RPMI7951 (cell line): ENCODE measurements around the gene TGM2. TPM values are rescaled to one million over a fixed set of nuclear protein-coding genes. Genes with fewer than 3 reads are reported as not detected.

Experiments
- DNase-seq: peaks from one replicate; pipeline ENCODE4 v3.0.0-alpha.2; 2012; ENCODE audit warnings: low read depth
- total RNA-seq: library from RNA; depleted of rRNA; stranded (reverse); fragments of >200 nt; shearing (Covaris generic); gene quantifications from 2 replicates; pipeline ENCODE4 v1.2.3, GENCODE V29; 2014

TGM2 gene
- total RNA-seq, 1 experiment from 2014 or later, result 650 TPM

GRCh38 chr20:38177201-38177600 lies 12.1 kb upstream of the TGM2 start:
- DNase-seq, result no peak

GRCh38 chr20:38175304-38176180 lies 10.5 kb upstream of the TGM2 start:
- DNase-seq, result no peak

GRCh38 chr20:38173237-38174156 lies 8.4 kb upstream of the TGM2 start:
- DNase-seq, result peak; percentile 99

GRCh38 chr20:38172408-38172807 lies 7.3 kb upstream of the TGM2 start:
- DNase-seq, result peak; percentile 73

- DNase-seq, result no peak
Measured at GRCh38 chr20:38171675-38172043, 6.6 kb upstream of the TGM2 start.

- DNase-seq, result peak; percentile 74
Measured at GRCh38 chr20:38170826-38171674, 6.0 kb upstream of the TGM2 start.

GRCh38 chr20:38170219-38170825 lies 5.3 kb upstream of the TGM2 start:
- no peak for DNase-seq

- DNase-seq, result no peak
Measured at GRCh38 chr20:38169636-38170193, 4.6 kb upstream of the TGM2 start.

GRCh38 chr20:38168791-38169589 lies 3.9 kb upstream of the TGM2 start:
- peak; percentile 89 for DNase-seq

GRCh38 chr20:38167851-38168760 lies 3.0 kb upstream of the TGM2 start:
- peak; percentile 100 for DNase-seq

GRCh38 chr20:38167328-38167850 lies 2.3 kb upstream of the TGM2 start:
- no peak for DNase-seq

GRCh38 chr20:38166703-38167233 lies 1.7 kb upstream of the TGM2 start:
- no peak for DNase-seq

GRCh38 chr20:38165966-38166702 lies 1.1 kb upstream of the TGM2 start:
- peak; percentile 37 for DNase-seq

- DNase-seq, result no peak
Measured at GRCh38 chr20:38164624-38165088, 414 bp downstream of the TGM2 start.

GRCh38 chr20:38164069-38164468 lies 1.0 kb downstream of the TGM2 start:
- DNase-seq, result no peak

GRCh38 chr20:38162878-38163875 lies 1.9 kb downstream of the TGM2 start:
- peak; percentile 41 for DNase-seq
